Peyer's patch (tissue), 4 donors: Measurements from ENCODE around the gene REELD1. TPM values are rescaled to one million over a fixed set of nuclear protein-coding genes. Genes with fewer than 3 reads are reported as not detected.

Source experiments
- DNase-seq, 3 donors: peaks; one replicate each; pipeline ENCODE4 v3.0.0-alpha.2; 2017 to 2019
- H3K27ac ChIP-seq, 4 donors: fragments of 200-600 bp; sonication (generic); one replicate each; pipeline ENCODE4 v1.5.1; 2016 to 2019
- H3K27me3 ChIP-seq, 2 donors: fragments of 200-600 bp; sonication (generic); one replicate each; pipeline ENCODE4 v1.5.1; 2019
- H3K36me3 ChIP-seq, 3 donors: fragments of 200-600 bp; sonication (generic); one replicate each; pipeline ENCODE4 v1.5.1; 2016 to 2019
- H3K4me1 ChIP-seq, 4 donors: fragments of 200-600 bp; sonication (generic); one replicate each; pipeline ENCODE4 v1.5.1; 2016 to 2019
- H3K4me3 ChIP-seq, 4 donors: fragments of 200-600 bp; sonication (generic); 1 replicate in 3 of 4; 2 replicates in 1 of 4; pipeline ENCODE4 v1.5.1; 2016 to 2019; ENCODE audit warnings: mild to moderate bottlenecking in 1 of 4
- H3K9me3 ChIP-seq, 4 donors: fragments of 200-600 bp; sonication (generic); one replicate each; pipeline ENCODE4 v1.5.1; 2016 to 2019; ENCODE audit warnings: mild to moderate bottlenecking in 1 of 4
- POLR2A ChIP-seq, 2 donors: fragments of 450-650 bp; IDR thresholded peaks; one replicate each; pipeline ENCODE4 v1.5.1; 2017; ENCODE audit warnings: antibody characterized with exemption in 2 of 2, mild to moderate bottlenecking in 2 of 2, moderate library complexity in 2 of 2
- total RNA-seq, 4 donors: library from RNA; depleted of rRNA; stranded (reverse); fragments of >200 nt; gene quantifications; one replicate each; pipeline ENCODE4 v1.1.0, GENCODE V29; 2016
- TF ChIP-seq, protein P1 (sequence below), 6 experiments: fragments of 450-650 bp in 4 of 6; fragments of 200-600 bp in 2 of 6; sonication (generic) in 1 of 6; IDR thresholded peaks; one replicate each; pipeline ENCODE4 v1.5.1; 2017 to 2019; ENCODE audit warnings: antibody characterized with exemption in 6 of 6, mild to moderate bottlenecking in 3 of 6, moderate library complexity in 1 of 6

The REELD1 gene
- total RNA-seq, 4 donors from 2014 or later: 0.35 to 1.7 (median 0.80) TPM; not detected in 1

DNA sequence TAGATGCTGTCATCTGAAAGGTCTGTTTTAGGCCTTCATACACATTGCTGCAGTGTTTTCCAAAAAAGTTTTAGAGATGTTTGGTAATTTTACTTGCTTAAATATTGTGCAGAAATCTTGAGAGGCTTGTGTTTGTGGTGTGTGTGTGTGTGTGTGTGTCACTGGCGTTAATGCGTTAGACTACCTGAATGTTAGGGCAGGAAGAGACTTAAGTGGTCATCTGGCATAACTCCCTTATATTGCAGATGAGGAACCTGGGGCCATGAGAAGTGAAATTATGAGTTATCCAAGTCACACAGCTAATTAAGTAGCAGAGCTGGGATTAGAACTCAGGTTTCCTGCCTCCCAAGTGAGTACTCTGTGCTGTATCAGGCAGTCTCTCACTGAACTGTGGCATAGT lies 37.4 kb upstream of the REELD1 start:
- DNase-seq: no peak
- no peaks in the 10 kb centered on the region for H3K9me3 ChIP-seq
- no peaks in the 10 kb centered on the region for H3K36me3 ChIP-seq
- H3K27ac ChIP-seq: no peak overlapping the region
- TF ChIP-seq, protein P1, sequence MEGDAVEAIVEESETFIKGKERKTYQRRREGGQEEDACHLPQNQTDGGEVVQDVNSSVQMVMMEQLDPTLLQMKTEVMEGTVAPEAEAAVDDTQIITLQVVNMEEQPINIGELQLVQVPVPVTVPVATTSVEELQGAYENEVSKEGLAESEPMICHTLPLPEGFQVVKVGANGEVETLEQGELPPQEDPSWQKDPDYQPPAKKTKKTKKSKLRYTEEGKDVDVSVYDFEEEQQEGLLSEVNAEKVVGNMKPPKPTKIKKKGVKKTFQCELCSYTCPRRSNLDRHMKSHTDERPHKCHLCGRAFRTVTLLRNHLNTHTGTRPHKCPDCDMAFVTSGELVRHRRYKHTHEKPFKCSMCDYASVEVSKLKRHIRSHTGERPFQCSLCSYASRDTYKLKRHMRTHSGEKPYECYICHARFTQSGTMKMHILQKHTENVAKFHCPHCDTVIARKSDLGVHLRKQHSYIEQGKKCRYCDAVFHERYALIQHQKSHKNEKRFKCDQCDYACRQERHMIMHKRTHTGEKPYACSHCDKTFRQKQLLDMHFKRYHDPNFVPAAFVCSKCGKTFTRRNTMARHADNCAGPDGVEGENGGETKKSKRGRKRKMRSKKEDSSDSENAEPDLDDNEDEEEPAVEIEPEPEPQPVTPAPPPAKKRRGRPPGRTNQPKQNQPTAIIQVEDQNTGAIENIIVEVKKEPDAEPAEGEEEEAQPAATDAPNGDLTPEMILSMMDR (IDR thresholded peaks at IDR 0.05): no peak
- no peak for TF ChIP-seq POLR2A (IDR thresholded peaks at IDR 0.05)
- peak overlapping the region in 3 of 4 donors; percentile 72 to 94 (median 92) for H3K4me3 ChIP-seq
- H3K27me3 ChIP-seq: no peaks in the 10 kb centered on the region
- peaks cover 0 to 27% (median 6%) of the 10 kb centered on the region in 4 donors for H3K4me1 ChIP-seq

DNA sequence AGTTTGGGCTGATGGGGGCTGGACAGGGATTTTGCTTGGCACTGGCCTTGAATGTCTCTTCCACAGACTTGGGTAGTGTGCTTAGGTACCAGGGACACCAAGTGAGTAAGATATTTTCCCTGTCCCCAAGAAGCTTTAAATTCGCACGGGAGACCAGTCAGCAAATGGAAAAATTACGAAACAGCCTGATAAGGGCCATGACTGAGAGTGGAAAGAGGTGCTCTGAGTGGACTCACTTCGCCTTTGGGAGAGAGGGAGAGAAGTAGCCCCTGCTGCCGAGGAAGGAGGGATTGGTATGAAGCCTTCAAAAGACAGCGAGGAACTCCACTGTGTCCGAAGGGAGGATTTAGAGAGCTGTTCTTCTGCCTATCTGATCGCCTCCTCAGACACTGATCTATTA lies 36.2 kb upstream of the REELD1 start:
- Histone ChIP-seq H3K4me1 (peaks cover 0 to 27% (median 6%) of the 10 kb centered on the region in 4 donors), H3K27me3 (no peaks in the 10 kb centered on the region), H3K27ac (no peak overlapping the region), H3K9me3 (no peaks in the 10 kb centered on the region), H3K4me3 (no peak overlapping the region), H3K36me3 (peaks cover 0 to 4% (median 0%) of the 10 kb centered on the region in 3 donors)
- no peak for TF ChIP-seq POLR2A (IDR thresholded peaks at IDR 0.05)
- TF ChIP-seq, protein P1 (IDR thresholded peaks at IDR 0.05): no peak
- no peak for DNase-seq

DNA sequence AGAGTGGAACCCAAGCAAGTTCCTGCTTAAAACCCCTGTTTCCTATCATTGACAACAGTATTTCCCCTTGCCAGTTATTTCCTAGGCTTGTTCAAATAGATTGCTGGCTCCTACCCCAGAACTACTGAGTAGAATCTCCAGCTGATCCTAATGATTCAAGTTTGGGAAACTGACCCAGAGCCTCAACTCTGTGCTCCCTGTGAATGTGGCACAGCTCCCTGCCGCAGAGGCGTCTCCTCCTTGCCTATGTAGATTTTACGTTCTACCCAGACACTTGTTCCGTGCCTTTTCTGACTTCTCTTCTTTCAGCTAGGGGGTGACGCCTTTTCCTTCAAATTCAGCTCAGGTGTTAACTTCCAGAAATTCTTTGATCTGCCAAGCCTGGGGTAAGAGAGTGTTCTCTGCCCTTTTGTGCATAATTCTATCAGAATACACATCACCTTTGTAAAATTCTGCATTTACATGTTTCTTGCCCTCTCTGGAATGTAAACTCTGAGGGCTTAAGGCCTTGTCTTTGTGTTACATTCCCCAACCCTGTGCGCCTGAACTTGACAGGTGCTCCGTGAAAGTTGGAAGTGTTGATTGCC lies 34.5 kb upstream of the REELD1 start:
- H3K4me3 ChIP-seq: no peak overlapping the region
- H3K27ac ChIP-seq: no peak overlapping the region
- H3K36me3 ChIP-seq: peaks cover 0 to 18% (median 0%) of the 10 kb centered on the region in 3 donors
- no peaks in the 10 kb centered on the region for H3K9me3 ChIP-seq
- H3K4me1 ChIP-seq: peaks cover 0 to 27% (median 6%) of the 10 kb centered on the region in 4 donors
- no peaks in the 10 kb centered on the region for H3K27me3 ChIP-seq
- no peak for TF ChIP-seq POLR2A (IDR thresholded peaks at IDR 0.05)
- TF ChIP-seq, protein P1 (IDR thresholded peaks at IDR 0.05): no peak
- no peak for DNase-seq

- no peak for DNase-seq
- H3K27ac ChIP-seq: no peak overlapping the region
- H3K4me3 ChIP-seq: no peak overlapping the region
- H3K27me3 ChIP-seq: no peaks in the 10 kb centered on the region
- TF ChIP-seq, protein P1 (IDR thresholded peaks at IDR 0.05): no peak
- TF ChIP-seq POLR2A (IDR thresholded peaks at IDR 0.05): no peak
- H3K36me3 ChIP-seq: peaks cover 0 to 39% (median 0%) of the 10 kb centered on the region in 3 donors
- H3K9me3 ChIP-seq: no peaks in the 10 kb centered on the region
- H3K4me1 ChIP-seq: peaks cover 0 to 16% (median 1%) of the 10 kb centered on the region in 4 donors
Measured at GRCh38 chr4:146182443-146182842, 31.9 kb upstream of the REELD1 start.

DNA sequence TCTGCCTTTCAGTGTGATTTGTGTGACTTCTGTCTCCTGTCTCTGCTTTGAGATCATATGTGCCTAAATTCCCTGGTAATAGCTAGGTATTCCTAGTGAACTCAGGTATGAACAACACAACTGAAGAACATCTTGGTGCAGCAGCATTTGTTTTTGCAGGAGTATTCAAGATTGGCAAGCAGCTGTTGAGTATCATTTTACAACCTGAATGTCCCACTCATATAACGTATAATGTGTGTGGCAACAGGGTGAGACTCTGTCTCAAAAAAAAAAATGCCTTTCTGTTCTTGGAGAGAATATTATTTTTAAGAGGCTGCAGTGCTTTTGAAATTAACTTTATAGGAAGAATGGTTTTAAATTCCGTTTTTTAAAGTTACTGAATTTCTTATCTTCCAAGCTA lies 31.1 kb upstream of the REELD1 start:
- H3K4me1 ChIP-seq: peaks cover 0 to 9% (median 0%) of the 10 kb centered on the region in 4 donors
- H3K27me3 ChIP-seq: no peaks in the 10 kb centered on the region
- TF ChIP-seq, protein P1 (IDR thresholded peaks at IDR 0.05): no peak
- no peak for TF ChIP-seq POLR2A (IDR thresholded peaks at IDR 0.05)
- no peak overlapping the region for H3K27ac ChIP-seq
- DNase-seq: no peak
- no peaks in the 10 kb centered on the region for H3K9me3 ChIP-seq
- peaks cover 0 to 45% (median 0%) of the 10 kb centered on the region in 3 donors for H3K36me3 ChIP-seq
- H3K4me3 ChIP-seq: no peak overlapping the region
